COLO829 (cell line): ENCODE data around the gene HENMT1.
A peak's percentile ranks its signal among the peaks of the same experiment; 100 is the strongest.
"Not testable (repeated sequence)": the region's sequence is repeated elsewhere in the genome, so short reads cannot be mapped to it uniquely, and the experiment has no call there.

Source experiments
- DNase-seq: peaks from one replicate; pipeline ENCODE4 v3.0.0; 2012; ENCODE audit warnings: low spot score

Gene HENMT1

DNA sequence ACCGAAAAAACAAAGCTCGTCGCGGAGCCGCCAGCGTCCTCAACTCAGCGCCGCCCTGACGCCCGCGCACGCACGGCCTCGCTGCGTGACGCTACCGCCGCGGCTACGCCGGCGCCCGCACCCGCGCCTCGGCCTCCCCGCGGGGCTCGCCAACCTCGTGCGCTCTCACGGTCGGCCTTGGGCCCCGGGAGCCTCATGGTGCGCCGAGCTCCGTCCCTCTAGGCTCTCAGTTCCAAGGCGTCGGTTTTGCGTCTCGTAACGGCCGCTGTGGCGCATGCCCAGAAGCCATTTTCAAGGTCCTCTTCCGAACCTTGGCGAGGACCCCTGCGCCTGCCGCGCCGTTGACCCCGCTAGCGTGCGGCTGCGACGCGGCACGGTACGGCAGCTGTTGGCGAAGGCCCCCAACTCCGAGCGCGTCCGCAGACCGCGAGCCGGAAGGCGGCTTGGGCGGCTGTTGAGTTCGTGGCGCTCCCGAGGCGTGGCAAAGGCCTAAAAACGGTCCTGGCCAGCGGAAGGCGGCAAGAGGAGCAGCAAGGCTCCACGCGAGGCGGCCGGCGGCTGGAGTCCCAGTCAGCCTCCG is at the start of gene HENMT1:
Gene HENMT1 (minus strand): TSS at position 64 of the 580 bp plus-strand sequence. CDS start 1,209 bp downstream, outside the sequence.
- no peak for DNase-seq

GRCh38 chr1:108708691-108709660 is 48.1 kb upstream of the HENMT1 start:
- no peak for DNase-seq

DNA sequence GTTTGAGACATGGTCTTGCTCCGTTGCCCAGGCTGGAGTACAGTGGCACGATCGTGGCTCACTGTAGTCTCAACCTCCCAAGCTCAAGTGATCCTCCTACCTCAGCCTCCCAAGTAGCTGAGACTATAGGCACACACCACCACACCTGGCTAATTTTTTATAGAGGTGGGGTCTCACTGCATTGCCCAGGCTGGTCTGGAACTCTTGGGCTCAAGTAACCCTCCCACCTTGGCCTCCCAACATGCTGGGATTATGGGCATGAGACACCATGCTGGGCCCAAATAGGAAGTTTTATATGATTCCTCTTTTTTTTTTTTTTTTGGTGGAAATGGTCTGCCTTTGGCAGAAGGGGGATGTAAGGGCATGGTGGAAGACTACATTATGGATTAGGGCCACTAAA is 45.8 kb upstream of the HENMT1 start:
- DNase-seq = no peak

DNA sequence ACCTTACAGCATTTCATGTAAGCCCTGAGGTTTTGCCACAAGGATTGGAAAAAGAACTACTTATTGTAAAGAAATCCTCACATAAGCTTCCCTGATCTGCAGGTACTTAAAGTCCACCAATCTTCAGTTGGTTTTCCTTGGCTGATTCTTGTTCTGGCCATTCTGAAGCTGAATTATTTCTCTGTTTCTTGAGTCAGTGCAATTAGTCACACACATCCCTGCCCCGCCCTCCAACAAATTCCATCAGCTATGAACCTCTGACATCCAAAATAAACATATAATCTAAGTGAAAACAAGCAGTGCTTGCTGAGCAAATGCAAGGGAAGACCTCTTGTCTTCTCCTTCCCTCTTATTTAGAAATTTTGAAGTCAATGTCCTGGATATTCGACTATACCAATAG is 43.6 kb upstream of the HENMT1 start:
- DNase-seq = no peak

GRCh38 chr1:108703939-108704338 is 43.0 kb upstream of the HENMT1 start:
- no peak for DNase-seq

DNA sequence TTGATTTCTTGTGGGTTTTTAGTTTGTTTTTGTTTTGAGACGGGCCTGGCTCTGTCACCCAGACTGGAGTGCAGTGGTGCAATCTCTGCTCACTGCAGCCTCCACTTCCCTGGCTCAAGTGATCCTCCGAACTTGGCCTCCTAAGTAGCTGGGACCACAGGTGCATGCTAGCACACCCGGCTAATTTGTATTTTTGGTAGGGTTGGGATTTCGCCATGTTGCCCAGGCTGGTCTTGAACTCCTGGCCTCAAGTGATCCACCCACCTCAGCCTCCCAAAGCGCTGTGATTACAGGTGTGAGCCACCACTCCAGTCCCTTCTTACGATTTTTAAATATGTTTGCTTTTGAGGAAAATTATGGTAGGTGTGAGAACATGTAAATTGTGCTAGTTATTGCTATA is 41.2 kb upstream of the HENMT1 start:
- DNase-seq = not testable (repeated sequence)

DNA sequence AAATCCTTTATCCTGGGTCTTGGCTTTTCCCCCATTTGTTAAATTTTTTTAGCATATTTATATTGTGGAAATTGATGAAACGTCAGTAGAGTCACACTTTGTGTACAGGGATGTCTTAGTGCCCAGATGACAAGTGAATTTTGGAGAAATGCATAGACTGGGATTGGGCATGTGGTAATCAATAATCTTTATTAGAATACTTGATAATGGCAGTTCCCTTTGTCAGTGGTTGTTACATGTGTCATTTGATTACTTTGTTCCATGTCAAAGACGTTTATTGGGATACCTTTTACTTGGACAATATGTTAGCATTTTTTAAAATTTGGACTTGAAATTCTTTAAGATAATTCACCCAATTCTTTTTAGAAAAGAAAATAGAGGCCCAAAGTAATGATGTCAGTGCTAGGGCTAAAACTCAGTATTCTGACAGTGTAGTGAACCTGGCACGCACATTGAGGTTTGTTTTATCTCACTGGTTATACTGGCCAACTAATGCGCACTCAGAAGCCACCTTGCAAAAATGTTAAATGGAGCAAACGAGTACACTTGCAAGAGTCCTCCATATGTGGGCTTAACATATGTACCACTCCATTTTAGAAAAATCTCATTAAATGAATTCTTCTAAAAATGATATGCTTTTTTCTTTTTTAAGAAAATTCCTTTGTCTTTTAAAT is 40.4 kb upstream of the HENMT1 start:
- no peak for DNase-seq

DNA sequence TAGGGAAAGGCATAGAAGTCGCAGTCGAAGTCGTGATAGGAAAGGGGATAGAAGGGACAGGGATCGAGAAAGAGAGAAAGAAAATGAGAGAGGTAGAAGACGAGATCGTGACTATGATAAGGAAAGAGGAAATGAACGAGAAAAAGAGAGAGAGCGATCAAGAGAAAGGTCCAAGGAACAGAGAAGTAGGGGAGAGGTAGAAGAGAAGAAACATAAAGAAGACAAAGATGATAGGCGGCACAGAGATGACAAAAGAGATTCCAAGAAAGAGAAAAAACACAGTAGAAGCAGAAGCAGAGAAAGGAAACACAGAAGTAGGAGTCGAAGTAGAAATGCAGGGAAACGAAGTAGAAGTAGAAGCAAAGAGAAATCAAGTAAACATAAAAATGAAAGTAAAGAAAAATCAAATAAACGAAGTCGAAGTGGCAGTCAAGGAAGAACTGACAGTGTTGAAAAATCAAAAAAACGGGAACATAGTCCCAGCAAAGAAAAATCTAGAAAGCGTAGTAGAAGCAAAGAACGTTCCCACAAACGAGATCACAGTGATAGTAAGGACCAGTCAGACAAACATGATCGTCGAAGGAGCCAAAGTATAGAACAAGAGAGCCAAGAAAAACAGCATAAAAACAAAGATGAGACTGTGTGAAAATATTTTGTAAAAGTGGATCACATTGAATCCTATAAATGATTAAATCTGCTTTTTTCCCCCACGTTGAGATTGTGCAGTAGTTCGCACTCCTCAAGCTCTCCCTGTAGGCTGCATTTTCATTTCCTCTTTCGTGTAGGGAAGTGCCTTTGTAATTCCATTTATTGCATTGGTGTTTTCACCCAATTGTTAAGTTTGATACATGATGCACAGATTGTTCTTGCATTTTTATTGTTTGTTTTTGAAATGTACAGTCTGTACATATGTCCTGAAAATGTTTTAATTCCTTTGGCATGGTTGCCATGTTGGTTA is 38.8 kb upstream of the HENMT1 start:
- no peak for DNase-seq

DNA sequence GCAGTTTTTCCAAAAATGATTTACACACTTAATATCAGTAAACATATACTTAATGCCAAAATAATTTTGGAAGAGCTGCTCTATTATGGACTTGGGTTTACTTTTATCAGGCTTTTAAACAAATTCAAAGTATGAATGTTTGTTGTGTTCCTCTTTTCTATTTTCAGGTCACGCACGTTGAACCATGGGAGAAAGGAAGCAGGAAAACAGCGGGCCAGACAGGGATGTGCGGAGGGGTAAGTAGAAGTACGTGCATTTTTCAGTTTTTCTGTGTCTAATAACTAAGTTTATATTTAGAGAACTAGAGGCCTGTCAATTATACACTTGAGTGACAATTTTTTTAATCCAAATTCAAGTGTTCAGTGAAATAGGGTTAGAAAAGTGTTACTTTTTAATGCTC is 34.6 kb upstream of the HENMT1 start:
- DNase-seq = no peak

DNA sequence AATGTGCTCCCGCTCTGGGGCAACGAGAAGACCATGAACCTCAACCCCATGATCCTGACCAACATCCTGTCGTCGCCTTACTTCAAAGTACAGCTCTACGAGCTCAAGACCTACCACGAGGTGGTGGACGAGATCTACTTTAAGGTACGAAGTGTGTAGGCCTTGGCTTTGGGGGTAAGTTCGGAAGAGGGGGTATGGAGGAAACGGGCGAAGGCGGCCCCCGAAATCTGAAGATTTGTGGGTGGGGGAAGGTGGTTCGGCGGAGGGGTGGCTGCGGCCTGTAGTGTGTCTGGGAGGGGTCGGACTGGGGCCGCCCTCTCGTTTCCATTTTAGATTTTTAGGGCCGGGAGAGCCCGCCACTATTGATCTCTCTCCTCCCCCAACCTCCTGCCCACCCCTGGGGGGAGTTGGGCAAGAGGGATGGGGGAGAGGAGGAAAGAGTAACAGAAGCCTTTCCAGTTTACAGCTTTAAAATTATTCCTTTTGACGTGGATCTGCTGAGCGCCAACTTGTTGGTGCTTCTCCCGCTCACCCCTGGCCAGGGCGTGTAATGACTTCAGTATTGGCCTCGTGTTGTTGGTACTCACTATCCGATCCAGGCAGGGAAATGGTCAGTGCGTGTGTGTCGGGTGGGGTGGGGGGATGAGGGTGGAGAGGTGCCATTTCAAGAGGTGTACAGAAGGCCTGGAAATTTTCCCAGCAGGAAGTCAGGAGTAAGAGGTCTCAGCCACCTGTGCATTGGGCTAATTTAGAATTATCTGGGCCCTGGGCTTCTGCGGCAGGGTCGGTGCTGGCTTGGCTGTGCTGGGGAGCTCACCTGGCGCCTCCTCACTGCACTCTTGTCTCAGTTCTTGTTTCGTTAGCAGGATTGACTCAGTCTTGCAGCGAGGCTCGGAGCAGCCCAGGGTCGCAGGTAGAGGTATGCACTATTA is 32.1 kb upstream of the HENMT1 start:
- DNase-seq = no peak

- DNase-seq = peak; percentile 85
Observed at GRCh38 chr1:108691942-108692723, 31.2 kb upstream of the HENMT1 start, which contains the start of gene PRPF38B. TSS of gene PRPF38B (plus strand) at chr1:108692310. CDS start at chr1:108692592, 282 bp downstream.

- DNase-seq = no peak
Observed at GRCh38 chr1:108691128-108691941, 30.4 kb upstream of the HENMT1 start.

GRCh38 chr1:108686614-108687313 is 25.9 kb upstream of the HENMT1 start:
- no peak for DNase-seq

GRCh38 chr1:108685529-108685928 is 24.6 kb upstream of the HENMT1 start:
- no peak for DNase-seq

DNA sequence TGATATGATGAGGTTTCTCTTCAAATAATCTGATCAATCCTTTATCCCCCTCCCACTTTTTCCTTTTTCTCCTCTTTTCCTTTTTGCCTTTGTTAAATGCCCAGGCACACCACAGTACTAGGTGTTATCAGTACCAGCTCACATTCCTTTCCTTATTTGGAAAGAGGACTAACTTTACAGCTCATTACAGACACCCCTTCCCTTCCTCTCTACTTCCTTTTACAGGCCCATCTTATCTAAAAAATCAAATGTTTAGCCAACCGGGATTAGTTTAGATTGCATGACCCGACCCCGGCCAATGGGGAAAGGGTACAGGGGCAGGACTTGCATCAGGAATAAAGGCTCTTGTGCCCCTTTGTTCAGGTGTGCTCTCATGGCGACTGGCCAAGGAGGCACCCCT is 20.8 kb upstream of the HENMT1 start:
- DNase-seq = not testable (repeated sequence)

DNA sequence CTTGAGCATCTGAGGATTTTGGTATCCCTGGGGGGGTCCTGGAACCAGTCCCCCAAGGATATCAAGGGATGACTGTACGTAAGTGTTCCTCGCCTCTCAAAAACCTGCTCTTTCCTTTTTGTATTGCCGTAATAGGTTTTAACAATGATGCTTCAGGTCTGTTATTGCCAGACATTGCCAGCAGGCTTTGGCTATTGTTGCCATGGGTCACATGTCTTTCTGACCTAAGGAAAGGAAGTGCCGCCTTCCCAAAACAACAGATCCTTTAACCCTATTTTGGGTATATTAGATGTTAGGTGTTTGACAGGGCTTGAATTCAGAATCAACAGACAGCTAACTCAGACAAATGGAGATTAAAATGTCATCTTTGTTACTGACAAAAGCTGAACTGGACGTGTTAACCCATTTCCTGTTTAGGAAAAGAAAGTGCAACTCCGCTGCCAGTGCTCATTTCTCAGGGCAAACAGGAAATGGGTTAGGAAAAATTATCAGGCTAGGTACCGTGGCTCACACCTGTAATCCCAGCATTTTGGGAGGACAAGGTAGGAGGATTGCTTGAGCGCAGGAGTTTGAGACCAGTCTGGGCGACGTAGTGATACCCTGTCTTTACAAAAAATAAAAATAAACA is 18.8 kb upstream of the HENMT1 start:
- no peak for DNase-seq

DNA sequence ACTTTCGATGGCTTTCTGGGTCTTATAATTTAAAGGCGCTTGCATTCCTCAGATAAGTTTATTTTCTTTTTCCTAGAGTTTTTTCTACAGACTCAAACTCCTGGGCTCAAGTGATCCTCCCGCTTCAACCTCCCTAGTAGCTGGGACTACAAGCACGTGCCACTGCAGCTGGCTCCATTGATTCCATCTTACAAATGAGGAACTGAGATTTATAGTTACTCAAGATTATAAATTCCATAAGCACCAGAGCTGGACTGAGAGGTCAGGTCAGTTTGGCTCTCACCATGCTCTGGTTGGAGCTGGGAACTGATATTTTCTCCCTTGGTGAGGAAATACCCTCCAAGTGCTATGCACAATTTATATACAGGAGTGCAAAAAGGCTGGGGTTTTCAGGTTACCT is 17.8 kb upstream of the HENMT1 start:
- DNase-seq = no peak

DNA sequence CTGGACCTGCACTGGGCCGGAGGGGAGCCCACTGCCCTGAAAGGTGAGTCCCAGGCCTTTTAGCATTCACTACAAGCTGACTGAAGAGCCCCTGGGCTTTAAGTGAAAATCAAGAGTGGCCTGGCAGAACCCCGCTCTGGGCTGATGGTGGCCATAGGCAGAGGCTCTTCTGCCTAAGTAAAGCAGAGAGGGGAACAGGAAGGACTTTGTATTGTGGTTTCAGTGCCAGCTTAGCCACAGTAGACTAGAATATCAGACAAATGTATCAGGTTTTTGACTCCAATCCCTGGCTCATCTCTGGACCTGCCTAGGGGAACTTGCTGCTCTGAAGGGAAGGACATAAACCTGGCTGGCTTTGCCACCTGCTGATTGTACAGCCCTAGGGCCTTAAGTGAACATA is 10.2 kb upstream of the HENMT1 start:
- no peak for DNase-seq
